Measurements from ENCODE around the gene ZDHHC5. TPM values are rescaled to one million over a fixed set of nuclear protein-coding genes. Genes with fewer than 3 reads are reported as not detected.

ZDHHC5 gene
- total and polyA plus RNA-seq, 2 of the 4 experiments (the other 2 are of a cell fraction): 19.4 to 45.7 TPM

- 100% methylated on average over 2 of the region's 3 CpGs; no CpG with 5 or more reads in 1 of the 2 experiments for WGBS, 2 experiments (ENCODE audit: extremely low coverage in 2 of 2, insufficient read length in 1 of 2)
- POLR2A ChIA-PET (ENCODE audit: unreplicated experiment): no interaction called here
- Histone ChIP-seq H3K9me1 (ENCODE audit: insufficient read depth, low read length) (0 out of 2 replicates have a peak, but pooled peaks cover 4% of the 10 kb centered on the region), H3K4me1 (ENCODE audit: control insufficient read depth, insufficient read depth, low read length) (peaks cover 16% of the 10 kb centered on the region), H3K79me1 (ENCODE audit: low read depth in 1 of 2, low read length in 2 of 2) (peaks cover 0 to 2% of the 10 kb centered on the region in 2 experiments; a peak in 3 of 4 replicates), H4K20me1 (ENCODE audit: insufficient read depth, low read length) (peaks cover 13% of the 10 kb centered on the region), H2AK9ac (replicated peaks; ENCODE audit: low read depth, low read length, poor library complexity) (no peak overlapping the region), H2AFZ (replicated peaks; ENCODE audit: low read length, poor library complexity) (no peak overlapping the region), H3K23ac (ENCODE audit: low read depth, low read length) (no peak overlapping the region), H3K9me3 (ENCODE audit: control insufficient read depth, insufficient read depth, low read length) (no peaks in the 10 kb centered on the region), H2BK20ac (ENCODE audit: low read depth, low read length) (no peak overlapping the region), H2BK120ac (ENCODE audit: low read depth, low read length) (no peak overlapping the region), H3K36me3 (ENCODE audit: control insufficient read depth, insufficient read depth, low read length) (no peaks in the 10 kb centered on the region), H4K5ac (ENCODE audit: low read depth, low read length) (no peak overlapping the region), H3K9ac (ENCODE audit: low read depth, low read length) (no peak overlapping the region), H4K8ac (ENCODE audit: low read depth in 2 of 2, low read length in 2 of 2) (no peak overlapping the region), H2BK5ac (ENCODE audit: low read depth, low read length, poor library complexity, severe bottlenecking) (no peak overlapping the region), H2BK15ac (ENCODE audit: low read depth, low read length) (no peak overlapping the region), H3K56ac (ENCODE audit: extremely low read depth, insufficient read depth, low read length) (no peak overlapping the region), H3K4me2 (ENCODE audit: low read depth, low read length) (no peak overlapping the region), H3K14ac (replicated peaks; ENCODE audit: low read depth, low read length) (no peak overlapping the region), H3K27ac (ENCODE audit: insufficient read depth, low read length) (no peak overlapping the region), H4K91ac (ENCODE audit: insufficient read depth, low read depth, low read length) (no peak overlapping the region), H3K4me3 (ENCODE audit: insufficient read depth, low read depth, low read length) (no peak overlapping the region), H3K4ac (ENCODE audit: low read depth, low read length) (no peak overlapping the region), H3K27me3 (ENCODE audit: control insufficient read depth, insufficient read depth, low read length) (no peaks in the 10 kb centered on the region), H2AK5ac (ENCODE audit: low read depth, low read length) (no peak overlapping the region), H3K18ac (ENCODE audit: low read depth, low read length) (no peak overlapping the region)
- TF ChIP-seq CEBPB (IDR thresholded peaks at IDR 0.05; ENCODE audit: low read depth, low read length) (no peak), NFE2L2 (IDR thresholded peaks at IDR 0.05; ENCODE audit: low read depth, low read length) (no peak), USF2 (IDR thresholded peaks at IDR 0.05; ENCODE audit: low read depth, low read length) (no peak), SMC3 (IDR thresholded peaks at IDR 0.05; ENCODE audit: low read depth, low read length) (no peak), FOS (IDR thresholded peaks at IDR 0.05; ENCODE audit: low read depth, low read length) (no peak), CHD1 (IDR thresholded peaks at IDR 0.05; ENCODE audit: low read depth, low read length) (no peak), MAFK (IDR thresholded peaks at IDR 0.05; ENCODE audit: low read depth, low read length) (no peak), RCOR1 (IDR thresholded peaks at IDR 0.05; ENCODE audit: insufficient replicate concordance, low read length) (no peak), MXI1 (IDR thresholded peaks at IDR 0.05; ENCODE audit: borderline replicate concordance, low read depth, low read length) (no peak), BHLHE40 (IDR thresholded peaks at IDR 0.05; ENCODE audit: low read depth, low read length) (no peak), MAZ (IDR thresholded peaks at IDR 0.05; ENCODE audit: borderline replicate concordance, low read depth, low read length) (no peak), RAD21 (IDR thresholded peaks at IDR 0.05; ENCODE audit: low read length) (no peak), POLR2A (IDR thresholded peaks at IDR 0.05; ENCODE audit: low read depth, low read length) (no peak), RFX5 (IDR thresholded peaks at IDR 0.05; ENCODE audit: low read depth, low read length) (no peak)
- TF ChIP-seq, protein P1, sequence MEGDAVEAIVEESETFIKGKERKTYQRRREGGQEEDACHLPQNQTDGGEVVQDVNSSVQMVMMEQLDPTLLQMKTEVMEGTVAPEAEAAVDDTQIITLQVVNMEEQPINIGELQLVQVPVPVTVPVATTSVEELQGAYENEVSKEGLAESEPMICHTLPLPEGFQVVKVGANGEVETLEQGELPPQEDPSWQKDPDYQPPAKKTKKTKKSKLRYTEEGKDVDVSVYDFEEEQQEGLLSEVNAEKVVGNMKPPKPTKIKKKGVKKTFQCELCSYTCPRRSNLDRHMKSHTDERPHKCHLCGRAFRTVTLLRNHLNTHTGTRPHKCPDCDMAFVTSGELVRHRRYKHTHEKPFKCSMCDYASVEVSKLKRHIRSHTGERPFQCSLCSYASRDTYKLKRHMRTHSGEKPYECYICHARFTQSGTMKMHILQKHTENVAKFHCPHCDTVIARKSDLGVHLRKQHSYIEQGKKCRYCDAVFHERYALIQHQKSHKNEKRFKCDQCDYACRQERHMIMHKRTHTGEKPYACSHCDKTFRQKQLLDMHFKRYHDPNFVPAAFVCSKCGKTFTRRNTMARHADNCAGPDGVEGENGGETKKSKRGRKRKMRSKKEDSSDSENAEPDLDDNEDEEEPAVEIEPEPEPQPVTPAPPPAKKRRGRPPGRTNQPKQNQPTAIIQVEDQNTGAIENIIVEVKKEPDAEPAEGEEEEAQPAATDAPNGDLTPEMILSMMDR (conservative IDR thresholded peaks at IDR 0.05; ENCODE audit: low read depth, low read length): no peak
- TF ChIP-seq, protein P2, sequence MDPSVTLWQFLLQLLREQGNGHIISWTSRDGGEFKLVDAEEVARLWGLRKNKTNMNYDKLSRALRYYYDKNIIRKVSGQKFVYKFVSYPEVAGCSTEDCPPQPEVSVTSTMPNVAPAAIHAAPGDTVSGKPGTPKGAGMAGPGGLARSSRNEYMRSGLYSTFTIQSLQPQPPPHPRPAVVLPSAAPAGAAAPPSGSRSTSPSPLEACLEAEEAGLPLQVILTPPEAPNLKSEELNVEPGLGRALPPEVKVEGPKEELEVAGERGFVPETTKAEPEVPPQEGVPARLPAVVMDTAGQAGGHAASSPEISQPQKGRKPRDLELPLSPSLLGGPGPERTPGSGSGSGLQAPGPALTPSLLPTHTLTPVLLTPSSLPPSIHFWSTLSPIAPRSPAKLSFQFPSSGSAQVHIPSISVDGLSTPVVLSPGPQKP (IDR thresholded peaks at IDR 0.05; ENCODE audit: borderline replicate concordance, low read depth, low read length): no peak
- dilution Hi-C loops (cut with HindIII; ENCODE audit: low sequenced_read_pairs, unreplicated experiment) (no loop called here), in situ Hi-C loops (cut with MboI; ENCODE audit: low sequenced_read_pairs) (no loop called here), intact Hi-C loops (cut with micrococcal nuclease) (no loop called here)
- DNase-seq: no peak
- BruUV-seq (replicated peaks): no TSS peak
- ATAC-seq (ENCODE audit: low read depth): no peak
- CTCF ChIA-PET: no interaction called here
Observed at GRCh38 chr11:57652662-57653061, 15.3 kb upstream of the ZDHHC5 start.
